Breast epithelium (tissue), 4 donors: ENCODE measurements around the gene IRS1. TPM values are rescaled to one million over a fixed set of nuclear protein-coding genes. Genes with fewer than 3 reads are reported as not detected.

Experiments used
- DNase-seq, 2 donors: peaks; one replicate each; pipeline ENCODE4 v3.0.0-alpha.2; 2019; ENCODE audit warnings: low spot score in 2 of 2
- H3K27ac ChIP-seq, 2 donors: fragments of 200-600 bp; sonication (generic) in 1 of 2; one replicate each; pipeline ENCODE4 v1.5.1; 2016 to 2019; ENCODE audit warnings: mild to moderate bottlenecking in 1 of 2
- H3K27me3 ChIP-seq, 2 donors: fragments of 200-600 bp; sonication (generic) in 1 of 2; one replicate each; pipeline versions ENCODE4 v1.5.1 to v1.6.0; 2017 to 2019; ENCODE audit warnings: control low read depth in 1 of 2, mild to moderate bottlenecking in 1 of 2
- H3K36me3 ChIP-seq: fragments of 200-600 bp; one replicate; pipeline ENCODE4 v1.5.1; 2019
- H3K4me1 ChIP-seq, 2 donors: fragments of 200-600 bp; sonication (generic); one replicate each; pipeline ENCODE4 v1.5.1; 2016 to 2019; ENCODE audit warnings: control low read depth in 1 of 2
- H3K4me3 ChIP-seq, 3 donors: fragments of 200-600 bp; sonication (generic); 1 replicate in 2 of 3; 2 replicates in 1 of 3; pipeline ENCODE4 v1.5.1; 2016 to 2019; ENCODE audit warnings: mild to moderate bottlenecking in 3 of 3, moderate library complexity in 2 of 3
- H3K9me3 ChIP-seq, 2 donors: fragments of 200-600 bp; sonication (generic) in 1 of 2; one replicate each; pipeline ENCODE4 v1.5.1; 2016 to 2019; ENCODE audit warnings: control low read depth in 1 of 2
- POLR2A ChIP-seq: fragments of 450-650 bp; IDR thresholded peaks from one replicate; pipeline ENCODE4 v1.6.1; 2016; ENCODE audit warnings: antibody characterized with exemption, mild to moderate bottlenecking, moderate library complexity
- POLR2AphosphoS5 ChIP-seq, 3 donors: sonication (generic); formaldehyde crosslinking; IDR thresholded peaks; one replicate each; pipeline ENCODE4 v1.6.1; 2017; ENCODE audit warnings: antibody characterized with exemption in 3 of 3
- intact Hi-C: fragments of 100-400 bp; cut with DNase I; formaldehyde crosslinking; loops from one replicate; pipeline ENCODE4 v1.15.1; 2023; ENCODE audit warnings: low total_unique reads
- total RNA-seq, 3 donors: library from RNA; depleted of rRNA; stranded (reverse); fragments of >200 nt; gene quantifications; one replicate each; pipeline ENCODE4 v1.1.0, GENCODE V29; 2016
- TF ChIP-seq, protein P1 (sequence below), 3 donors: fragments of 450-650 bp; IDR thresholded peaks; one replicate each; pipeline ENCODE4 v1.5.1; 2016 to 2017; ENCODE audit warnings: antibody characterized with exemption in 3 of 3, mild to moderate bottlenecking in 3 of 3, moderate library complexity in 3 of 3

IRS1 gene
- total RNA-seq, 3 donors from 2014 or later, result 18.4 to 48.3 (median 22.3) TPM

DNA sequence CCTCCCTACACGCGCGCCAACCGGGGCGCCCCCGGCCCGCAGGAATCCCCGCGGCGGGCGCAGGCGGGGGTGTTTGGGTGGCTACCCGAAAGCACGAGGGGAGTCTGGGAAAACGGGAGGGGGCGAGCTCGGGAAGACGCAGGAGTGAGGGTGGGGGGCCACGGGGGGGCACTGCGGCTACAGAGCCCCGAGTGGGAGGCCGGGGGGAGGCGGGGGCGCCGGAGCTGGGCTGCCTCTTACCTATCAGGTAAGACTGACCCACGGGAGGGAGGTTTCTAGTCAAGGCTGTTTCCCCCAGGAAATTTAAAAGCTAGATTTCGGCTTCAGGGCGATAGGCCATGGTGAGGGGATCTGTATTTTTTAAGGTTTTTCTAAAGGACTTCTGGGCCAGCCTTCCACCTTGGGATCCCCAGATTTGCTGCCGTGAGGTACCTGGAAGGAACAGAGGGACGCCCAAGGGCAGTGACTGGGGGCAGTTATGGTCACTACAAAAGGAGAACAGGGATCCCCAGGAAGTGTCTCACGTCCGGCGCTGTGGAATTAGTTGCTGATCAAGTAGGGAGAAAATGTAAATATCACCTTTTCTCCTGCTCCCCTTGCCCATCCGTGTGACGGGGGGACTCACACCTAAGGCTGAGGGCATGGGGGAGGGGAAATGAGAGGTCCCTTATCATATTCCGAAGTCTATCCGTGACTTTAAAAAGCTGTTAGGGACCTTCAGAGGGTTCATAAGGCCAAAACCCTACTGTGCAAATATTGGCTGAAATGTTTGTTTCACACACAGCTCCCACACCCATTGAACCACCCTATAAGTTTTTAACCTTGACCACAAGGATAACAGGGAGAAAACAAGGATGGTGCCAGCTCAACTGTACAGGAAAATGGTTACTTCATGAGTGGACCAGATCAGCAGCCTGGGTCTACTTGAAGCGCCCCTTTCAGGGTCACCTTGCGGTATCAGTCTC lies 638 bp upstream of the IRS1 start:
- H3K4me3 ChIP-seq, result peak overlapping the region; percentile 69 to 88 (median 87)
- TF ChIP-seq POLR2A, result no peak
- TF ChIP-seq, protein P1, sequence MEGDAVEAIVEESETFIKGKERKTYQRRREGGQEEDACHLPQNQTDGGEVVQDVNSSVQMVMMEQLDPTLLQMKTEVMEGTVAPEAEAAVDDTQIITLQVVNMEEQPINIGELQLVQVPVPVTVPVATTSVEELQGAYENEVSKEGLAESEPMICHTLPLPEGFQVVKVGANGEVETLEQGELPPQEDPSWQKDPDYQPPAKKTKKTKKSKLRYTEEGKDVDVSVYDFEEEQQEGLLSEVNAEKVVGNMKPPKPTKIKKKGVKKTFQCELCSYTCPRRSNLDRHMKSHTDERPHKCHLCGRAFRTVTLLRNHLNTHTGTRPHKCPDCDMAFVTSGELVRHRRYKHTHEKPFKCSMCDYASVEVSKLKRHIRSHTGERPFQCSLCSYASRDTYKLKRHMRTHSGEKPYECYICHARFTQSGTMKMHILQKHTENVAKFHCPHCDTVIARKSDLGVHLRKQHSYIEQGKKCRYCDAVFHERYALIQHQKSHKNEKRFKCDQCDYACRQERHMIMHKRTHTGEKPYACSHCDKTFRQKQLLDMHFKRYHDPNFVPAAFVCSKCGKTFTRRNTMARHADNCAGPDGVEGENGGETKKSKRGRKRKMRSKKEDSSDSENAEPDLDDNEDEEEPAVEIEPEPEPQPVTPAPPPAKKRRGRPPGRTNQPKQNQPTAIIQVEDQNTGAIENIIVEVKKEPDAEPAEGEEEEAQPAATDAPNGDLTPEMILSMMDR (IDR thresholded peaks at IDR 0.05), result no peak
- TF ChIP-seq POLR2AphosphoS5 (IDR thresholded peaks at IDR 0.05), result no peak
- intact Hi-C loops, result loop anchor here (5.0 to 10.0 kb wide), 2 partner anchors 55 to 127 kb away; no protein-coding TSS in a partner anchor
- H3K9me3 ChIP-seq, result no peaks in the 10 kb centered on the region
- no peaks in the 10 kb centered on the region for H3K27me3 ChIP-seq
- H3K36me3 ChIP-seq, result no peaks in the 10 kb centered on the region
- peaks cover 0 to 2% of the 10 kb centered on the region in 2 donors for H3K4me1 ChIP-seq
- peak in 1 of 2 donors; percentile 38 for DNase-seq
- peak overlapping the region; percentile 95 to 97 for H3K27ac ChIP-seq

DNA sequence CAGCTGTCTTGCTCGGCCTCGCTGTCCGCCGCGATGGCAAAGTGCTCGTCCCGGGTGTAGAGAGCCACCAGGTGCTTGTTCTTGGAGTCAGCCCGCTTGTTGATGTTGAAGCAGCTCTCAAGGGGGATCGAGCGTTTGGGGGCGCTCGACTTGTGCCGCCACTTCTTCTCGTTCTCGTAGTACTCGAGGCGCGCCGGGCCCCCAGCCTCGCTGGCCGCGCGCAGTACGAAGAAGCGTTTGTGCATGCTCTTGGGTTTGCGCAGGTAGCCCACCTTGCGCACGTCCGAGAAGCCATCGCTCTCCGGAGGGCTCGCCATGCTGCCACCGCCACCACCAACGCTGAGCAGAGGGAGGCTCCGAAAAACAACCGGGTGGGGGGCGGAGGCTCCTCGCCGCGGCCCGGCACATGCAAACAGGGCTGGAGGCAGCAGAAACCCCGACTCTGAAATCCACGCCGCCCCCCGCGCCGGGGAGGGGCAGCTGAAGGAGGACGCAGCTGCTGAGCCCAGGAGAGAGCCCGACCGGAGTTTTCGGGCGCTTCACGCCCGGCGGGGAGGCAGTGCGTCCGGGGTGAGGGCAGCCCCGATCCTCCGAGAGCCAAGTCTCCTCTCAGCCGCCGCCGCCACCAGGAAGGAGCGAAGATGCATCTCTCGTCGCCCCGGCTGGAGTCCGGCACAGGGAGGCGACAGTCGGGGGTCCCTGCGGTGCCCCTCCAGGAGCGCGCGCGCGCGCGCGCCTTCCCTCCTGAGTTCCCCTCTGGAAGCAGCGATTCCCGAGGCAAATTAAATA lies 1.0 kb downstream of the IRS1 start:
- peak overlapping the region; percentile 69 to 88 (median 87) for H3K4me3 ChIP-seq
- peak overlapping the region; percentile 95 to 97 for H3K27ac ChIP-seq
- no peaks in the 10 kb centered on the region for H3K36me3 ChIP-seq
- intact Hi-C loops, result loop anchor here (10.0 kb wide), 1 partner anchor 54 kb away; no protein-coding TSS in a partner anchor
- peaks cover 0 to 2% of the 10 kb centered on the region in 2 donors for H3K4me1 ChIP-seq
- peak; percentile 46 to 59 for DNase-seq
- TF ChIP-seq, protein P1 (IDR thresholded peaks at IDR 0.05), result no peak
- peak in 1 of 3 donors; percentile 21 for TF ChIP-seq POLR2AphosphoS5 (IDR thresholded peaks at IDR 0.05)
- no peaks in the 10 kb centered on the region for H3K9me3 ChIP-seq
- H3K27me3 ChIP-seq, result no peaks in the 10 kb centered on the region

DNA sequence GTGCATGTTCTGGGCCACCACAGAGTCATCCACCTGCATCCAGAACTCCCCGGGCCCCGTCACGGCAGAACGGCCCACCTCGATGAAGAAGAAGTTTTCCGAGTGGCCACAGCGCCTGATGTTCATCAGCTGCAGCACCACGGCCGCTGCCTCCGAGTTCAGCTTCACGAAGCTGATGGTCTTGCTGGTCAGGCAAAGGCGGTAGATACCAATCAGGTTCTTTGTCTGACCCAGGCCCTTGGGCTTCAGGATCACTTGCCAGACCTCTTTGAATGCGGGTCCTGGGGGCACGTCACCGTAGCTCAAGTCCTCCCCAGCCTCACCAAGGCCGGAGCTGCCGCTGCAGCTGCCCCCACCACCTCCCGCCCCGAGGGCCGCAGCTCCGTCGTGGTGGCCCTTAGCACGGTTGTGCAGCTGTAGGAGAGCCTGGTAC lies 1.6 kb downstream of the IRS1 start:
- TF ChIP-seq POLR2AphosphoS5 (IDR thresholded peaks at IDR 0.05) (no peak), POLR2A (no peak)
- TF ChIP-seq, protein P1 (IDR thresholded peaks at IDR 0.05), result no peak
- no peak for DNase-seq

DNA sequence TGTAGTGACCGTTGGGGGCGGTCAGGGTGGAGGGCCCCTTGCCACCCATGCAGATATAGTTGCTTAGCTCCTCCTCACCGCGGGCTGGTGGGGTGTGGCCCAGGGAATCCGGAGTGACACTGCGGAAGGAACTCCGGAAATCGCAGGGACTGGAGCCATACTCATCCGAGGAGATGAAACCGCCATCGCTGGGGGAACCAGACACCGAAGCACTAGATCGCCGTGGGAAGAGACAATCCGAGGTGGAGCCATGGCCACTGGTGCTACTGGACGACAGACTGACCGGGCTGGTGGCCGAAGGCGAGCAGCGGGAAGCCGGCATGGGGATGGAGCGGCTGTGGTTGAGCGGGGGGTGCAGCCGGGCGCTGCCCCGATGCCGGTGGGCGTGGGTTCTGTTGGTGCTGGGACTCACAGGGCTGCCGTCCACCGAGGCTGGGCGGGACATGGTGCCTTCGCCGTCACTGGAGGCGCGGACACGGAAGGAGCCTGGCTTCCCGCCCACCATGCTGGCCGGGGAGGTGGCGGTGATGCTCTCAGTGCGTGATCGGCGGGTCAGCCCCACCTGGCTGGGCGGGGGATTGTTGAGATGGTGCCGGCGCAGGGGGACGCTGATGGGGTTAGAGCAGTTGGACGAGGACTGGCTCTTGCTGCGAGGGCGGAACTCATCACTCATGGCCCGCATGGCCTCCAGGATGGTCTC lies 2.2 kb downstream of the IRS1 start:
- Histone ChIP-seq H3K4me1 (peaks cover 0 to 2% of the 10 kb centered on the region in 2 donors), H3K27me3 (no peaks in the 10 kb centered on the region), H3K36me3 (no peaks in the 10 kb centered on the region), H3K4me3 (peak overlapping the region; percentile 69 to 88 (median 87)), H3K9me3 (no peaks in the 10 kb centered on the region), H3K27ac (peak overlapping the region; percentile 95 to 97)
- DNase-seq, result peak; percentile 33 to 53
- intact Hi-C loops, result loop anchor here (10.0 kb wide), 1 partner anchor 53 kb away; no protein-coding TSS in a partner anchor
- no peak for TF ChIP-seq POLR2AphosphoS5 (IDR thresholded peaks at IDR 0.05)
- TF ChIP-seq POLR2A, result no peak
- TF ChIP-seq, protein P1 (IDR thresholded peaks at IDR 0.05), result no peak

More for the DNA sequence above, 1.6 kb downstream of the IRS1 start:
- Histone ChIP-seq H3K9me3 (no peaks in the 10 kb centered on the region), H3K4me1 (peaks cover 0 to 2% of the 10 kb centered on the region in 2 donors), H3K36me3 (no peaks in the 10 kb centered on the region), H3K27ac (peak overlapping the region; percentile 95 to 97), H3K27me3 (no peaks in the 10 kb centered on the region), H3K4me3 (peak overlapping the region; percentile 69 to 88 (median 87))
- intact Hi-C loops, result loop anchor here (10.0 kb wide), 1 partner anchor 53 kb away; no protein-coding TSS in a partner anchor
